ENCODE results near the gene DLGAP1.

DNA sequence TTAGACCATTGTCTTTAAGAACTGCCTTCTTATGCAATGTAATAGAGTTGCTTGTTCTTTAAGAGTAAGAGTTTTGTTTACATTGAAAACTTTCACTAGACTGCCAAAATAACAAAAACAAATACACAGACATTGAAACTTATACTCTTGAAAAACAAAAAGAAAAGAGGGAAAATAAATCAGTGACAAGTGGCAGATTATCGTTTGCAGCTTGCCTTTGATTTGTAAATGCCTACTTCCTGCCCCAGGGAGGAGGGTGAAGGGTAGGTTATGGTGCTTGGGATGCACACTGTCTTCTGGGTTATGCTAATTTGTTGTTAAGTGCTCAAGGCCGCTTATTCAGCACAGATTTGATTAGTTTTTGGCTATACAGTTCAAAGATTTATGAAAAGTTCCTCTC is 806.5 kb downstream of the DLGAP1 start:
- TF ChIP-seq, protein P1, sequence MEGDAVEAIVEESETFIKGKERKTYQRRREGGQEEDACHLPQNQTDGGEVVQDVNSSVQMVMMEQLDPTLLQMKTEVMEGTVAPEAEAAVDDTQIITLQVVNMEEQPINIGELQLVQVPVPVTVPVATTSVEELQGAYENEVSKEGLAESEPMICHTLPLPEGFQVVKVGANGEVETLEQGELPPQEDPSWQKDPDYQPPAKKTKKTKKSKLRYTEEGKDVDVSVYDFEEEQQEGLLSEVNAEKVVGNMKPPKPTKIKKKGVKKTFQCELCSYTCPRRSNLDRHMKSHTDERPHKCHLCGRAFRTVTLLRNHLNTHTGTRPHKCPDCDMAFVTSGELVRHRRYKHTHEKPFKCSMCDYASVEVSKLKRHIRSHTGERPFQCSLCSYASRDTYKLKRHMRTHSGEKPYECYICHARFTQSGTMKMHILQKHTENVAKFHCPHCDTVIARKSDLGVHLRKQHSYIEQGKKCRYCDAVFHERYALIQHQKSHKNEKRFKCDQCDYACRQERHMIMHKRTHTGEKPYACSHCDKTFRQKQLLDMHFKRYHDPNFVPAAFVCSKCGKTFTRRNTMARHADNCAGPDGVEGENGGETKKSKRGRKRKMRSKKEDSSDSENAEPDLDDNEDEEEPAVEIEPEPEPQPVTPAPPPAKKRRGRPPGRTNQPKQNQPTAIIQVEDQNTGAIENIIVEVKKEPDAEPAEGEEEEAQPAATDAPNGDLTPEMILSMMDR (IDR thresholded peaks at IDR 0.05; ENCODE audit: poor library complexity, severe bottlenecking) = no peak
- TF ChIP-seq EZH2 (IDR thresholded peaks at IDR 0.05; ENCODE audit: borderline replicate concordance, insufficient read depth, low read length, poor library complexity, severe bottlenecking) = no peak
- no peak for TF ChIP-seq RAD21 (conservative IDR thresholded peaks at IDR 0.05)
- no peak for TF ChIP-seq EP300 (conservative IDR thresholded peaks at IDR 0.05; ENCODE audit: poor library complexity, severe bottlenecking)
- TF ChIP-seq TAF1 (IDR thresholded peaks at IDR 0.05; ENCODE audit: low read depth) = no peak
- TF ChIP-seq, protein P2, sequence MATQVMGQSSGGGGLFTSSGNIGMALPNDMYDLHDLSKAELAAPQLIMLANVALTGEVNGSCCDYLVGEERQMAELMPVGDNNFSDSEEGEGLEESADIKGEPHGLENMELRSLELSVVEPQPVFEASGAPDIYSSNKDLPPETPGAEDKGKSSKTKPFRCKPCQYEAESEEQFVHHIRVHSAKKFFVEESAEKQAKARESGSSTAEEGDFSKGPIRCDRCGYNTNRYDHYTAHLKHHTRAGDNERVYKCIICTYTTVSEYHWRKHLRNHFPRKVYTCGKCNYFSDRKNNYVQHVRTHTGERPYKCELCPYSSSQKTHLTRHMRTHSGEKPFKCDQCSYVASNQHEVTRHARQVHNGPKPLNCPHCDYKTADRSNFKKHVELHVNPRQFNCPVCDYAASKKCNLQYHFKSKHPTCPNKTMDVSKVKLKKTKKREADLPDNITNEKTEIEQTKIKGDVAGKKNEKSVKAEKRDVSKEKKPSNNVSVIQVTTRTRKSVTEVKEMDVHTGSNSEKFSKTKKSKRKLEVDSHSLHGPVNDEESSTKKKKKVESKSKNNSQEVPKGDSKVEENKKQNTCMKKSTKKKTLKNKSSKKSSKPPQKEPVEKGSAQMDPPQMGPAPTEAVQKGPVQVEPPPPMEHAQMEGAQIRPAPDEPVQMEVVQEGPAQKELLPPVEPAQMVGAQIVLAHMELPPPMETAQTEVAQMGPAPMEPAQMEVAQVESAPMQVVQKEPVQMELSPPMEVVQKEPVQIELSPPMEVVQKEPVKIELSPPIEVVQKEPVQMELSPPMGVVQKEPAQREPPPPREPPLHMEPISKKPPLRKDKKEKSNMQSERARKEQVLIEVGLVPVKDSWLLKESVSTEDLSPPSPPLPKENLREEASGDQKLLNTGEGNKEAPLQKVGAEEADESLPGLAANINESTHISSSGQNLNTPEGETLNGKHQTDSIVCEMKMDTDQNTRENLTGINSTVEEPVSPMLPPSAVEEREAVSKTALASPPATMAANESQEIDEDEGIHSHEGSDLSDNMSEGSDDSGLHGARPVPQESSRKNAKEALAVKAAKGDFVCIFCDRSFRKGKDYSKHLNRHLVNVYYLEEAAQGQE (IDR thresholded peaks at IDR 0.05; ENCODE audit: borderline replicate concordance) = no peak
- TF ChIP-seq POLR2AphosphoS5 (IDR thresholded peaks at IDR 0.05) = no peak
- TF ChIP-seq MXI1 (conservative IDR thresholded peaks at IDR 0.05; ENCODE audit: poor library complexity, severe bottlenecking) = no peak

Measured in neural cell (in vitro differentiated cells).